Prostate gland (tissue), 2 donors: ENCODE measurements around the gene JMJD4. TPM values are rescaled to one million over a fixed set of nuclear protein-coding genes. Genes with fewer than 3 reads are reported as not detected.

Experiments
- DNase-seq: peaks from one replicate; pipeline ENCODE4 v3.0.0-alpha.2; 2019; ENCODE audit warnings: low spot score
- H3K27ac ChIP-seq, 2 donors: fragments of 200-600 bp; sonication (generic); 2 replicates each; pipeline ENCODE4 v1.5.1; 2017 to 2019
- H3K27me3 ChIP-seq: fragments of 200-600 bp; sonication (generic); replicated peaks from 2 replicates; pipeline ENCODE4 v1.5.1; 2019; ENCODE audit not compliant: insufficient read depth
- H3K36me3 ChIP-seq, 2 donors: fragments of 200-600 bp; sonication (generic); 1 replicate in 1 of 2; 2 replicates in 1 of 2; pipeline versions ENCODE4 v1.5.1 to v1.8.1; 2017 to 2019
- H3K4me1 ChIP-seq: fragments of 200-600 bp; sonication (generic); replicated peaks from 2 replicates; pipeline ENCODE4 v1.5.1; 2019
- H3K4me3 ChIP-seq, 2 donors: fragments of 200-600 bp; sonication (generic); 2 replicates each; pipeline ENCODE4 v1.5.1; 2017 to 2019
- H3K9me3 ChIP-seq: fragments of 200-600 bp; sonication (generic); 2 replicates; pipeline ENCODE4 v1.5.1; 2017
- CTCF ChIP-seq, 4 experiments: fragments of 200-600 bp in 2 of 4; fragments of 450-650 bp in 2 of 4; sonication (generic) in 2 of 4; IDR thresholded peaks; 1 replicate in 3 of 4; 2 replicates in 1 of 4; pipeline ENCODE4 v1.5.1; 2016 to 2019; ENCODE audit warnings: antibody characterized with exemption in 4 of 4, mild to moderate bottlenecking in 2 of 4, moderate library complexity in 2 of 4
- POLR2A ChIP-seq: fragments of 450-650 bp; IDR thresholded peaks from one replicate; pipeline ENCODE4 v1.6.1; 2016; ENCODE audit warnings: antibody characterized with exemption, mild to moderate bottlenecking
- POLR2AphosphoS5 ChIP-seq: sonication (generic); formaldehyde crosslinking; IDR thresholded peaks from one replicate; pipeline ENCODE4 v1.6.1; 2017; ENCODE audit warnings: antibody characterized with exemption
- WGBS: methylation state at CpG from one replicate; pipeline ENCODE4 v1.1.5; 2018; 5-methylcytosine and 5-hydroxymethylcytosine counted together
- intact Hi-C: fragments of 100-400 bp; cut with DNase I; formaldehyde crosslinking; loops from one replicate; pipeline ENCODE4 v1.14.2; 2022
- total RNA-seq, 2 donors: library from RNA; depleted of rRNA; stranded (reverse); fragments of >200 nt; gene quantifications; one replicate each; pipeline ENCODE4 v1.1.0, GENCODE V29; 2016

JMJD4 gene
- total RNA-seq, 2 donors from 2014 or later = 29.8 to 38.3 TPM

GRCh38 chr1:227766653-227767277, 31.7 kb upstream of the JMJD4 start:
- intact Hi-C loops = loop anchor here (10.0 kb wide), 2 partner anchors 118 to 318 kb away; partner anchors contain the start of gene ARF1
- no peak for DNase-seq
- no peaks in the 10 kb centered on the region for H3K9me3 ChIP-seq
- WGBS = 82% methylated on average over 19 of the region's 19 CpGs
- no peak overlapping the region for H3K27ac ChIP-seq
- H3K4me3 ChIP-seq = no peak overlapping the region
- H3K27me3 ChIP-seq = no peaks in the 10 kb centered on the region
- H3K36me3 ChIP-seq = no peaks in the 10 kb centered on the region
- peaks cover 2% of the 10 kb centered on the region for H3K4me1 ChIP-seq
- TF ChIP-seq POLR2AphosphoS5 (no peak), POLR2A (no peak), CTCF (IDR thresholded peaks at IDR 0.05) (no peak)

GRCh38 chr1:227766015-227766634, 31.0 kb upstream of the JMJD4 start:
- no peak for DNase-seq
- intact Hi-C loops = loop anchor here (10.0 kb wide), 2 partner anchors 119 to 319 kb away; partner anchors contain the start of gene ARF1
- 64% methylated on average over 17 of the region's 17 CpGs for WGBS
- Histone ChIP-seq H3K27ac (no peak overlapping the region), H3K9me3 (no peaks in the 10 kb centered on the region), H3K4me3 (no peak overlapping the region), H3K27me3 (no peaks in the 10 kb centered on the region), H3K36me3 (no peaks in the 10 kb centered on the region), H3K4me1 (peaks cover 2% of the 10 kb centered on the region)
- no peak for TF ChIP-seq POLR2AphosphoS5
- no peak for TF ChIP-seq POLR2A
- no peak for TF ChIP-seq CTCF (IDR thresholded peaks at IDR 0.05)

GRCh38 chr1:227765261-227766014, 30.3 kb upstream of the JMJD4 start:
- TF ChIP-seq POLR2AphosphoS5 = no peak
- H3K27ac ChIP-seq = no peak overlapping the region
- H3K4me1 ChIP-seq = peaks cover 2% of the 10 kb centered on the region
- intact Hi-C loops = loop anchor here (10.0 kb wide), 2 partner anchors 119 to 319 kb away; partner anchors contain the start of gene ARF1
- H3K36me3 ChIP-seq = no peaks in the 10 kb centered on the region
- no peaks in the 10 kb centered on the region for H3K27me3 ChIP-seq
- H3K9me3 ChIP-seq = no peaks in the 10 kb centered on the region
- no peak for DNase-seq
- no peak overlapping the region for H3K4me3 ChIP-seq
- 91% methylated on average over 8 of the region's 8 CpGs for WGBS

- intact Hi-C loops = loop anchor here (5.0 to 10.0 kb wide), 3 partner anchors 121 to 321 kb away; partner anchors contain the start of gene ARF1
- no peak overlapping the region for H3K27ac ChIP-seq
- H3K4me3 ChIP-seq = no peak overlapping the region
- H3K9me3 ChIP-seq = no peaks in the 10 kb centered on the region
- peaks cover 2% of the 10 kb centered on the region for H3K4me1 ChIP-seq
- H3K27me3 ChIP-seq = no peaks in the 10 kb centered on the region
- no peaks in the 10 kb centered on the region for H3K36me3 ChIP-seq
- no peak for DNase-seq
- TF ChIP-seq CTCF (IDR thresholded peaks at IDR 0.05) (no peak), POLR2AphosphoS5 (no peak), POLR2A (no peak)
- 74% methylated on average over 7 of the region's 7 CpGs for WGBS
These were observed 28.9 kb upstream of the JMJD4 start for GRCh38 chr1:227764019-227764391.

GRCh38 chr1:227763246-227764018, 28.3 kb upstream of the JMJD4 start:
- no peaks in the 10 kb centered on the region for H3K36me3 ChIP-seq
- peaks cover 2% of the 10 kb centered on the region for H3K4me1 ChIP-seq
- 97% methylated on average over 16 of the region's 16 CpGs for WGBS

More at GRCh38 chr1:227763246-227764018, 28.3 kb upstream of the JMJD4 start:
- H3K9me3 ChIP-seq = no peaks in the 10 kb centered on the region
- intact Hi-C loops = loop anchor here (5.0 to 10.0 kb wide), 3 partner anchors 121 to 321 kb away; partner anchors contain the start of gene ARF1
- TF ChIP-seq POLR2A (no peak), CTCF (IDR thresholded peaks at IDR 0.05) (no peak), POLR2AphosphoS5 (no peak)
- no peak overlapping the region for H3K4me3 ChIP-seq
- DNase-seq = no peak
- no peak overlapping the region for H3K27ac ChIP-seq
- H3K27me3 ChIP-seq = no peaks in the 10 kb centered on the region
